GM19397 (cell line): ENCODE results near the gene LACTB.

Experiments used
- ATAC-seq: cut with Tn5 transposase; IDR thresholded peaks from one replicate; pipeline ENCODE4 v1.9.1; 2021; ENCODE audit warnings: mild to moderate bottlenecking, moderate library complexity; ENCODE audit not compliant: unreplicated experiment

LACTB gene

DNA sequence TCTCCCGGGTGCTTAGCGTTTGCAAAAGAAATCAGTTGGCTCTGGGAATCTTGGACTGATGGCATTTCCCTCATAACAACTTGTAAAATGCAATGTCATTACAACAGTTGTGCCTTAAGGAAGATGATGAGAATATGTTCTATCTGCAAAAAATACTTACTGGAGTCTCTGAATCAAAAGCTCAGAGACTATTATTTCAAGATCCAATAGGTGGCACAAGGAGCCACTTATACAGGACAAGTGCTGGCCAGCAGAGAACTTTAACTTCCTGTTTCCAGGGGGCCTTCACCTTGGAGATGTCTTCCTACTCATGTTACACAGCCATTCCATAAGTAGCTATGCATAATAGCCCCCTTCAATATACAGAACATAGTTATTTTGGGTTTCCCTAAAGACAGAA is 44.6 kb downstream of the LACTB start:
- ATAC-seq = no peak

DNA sequence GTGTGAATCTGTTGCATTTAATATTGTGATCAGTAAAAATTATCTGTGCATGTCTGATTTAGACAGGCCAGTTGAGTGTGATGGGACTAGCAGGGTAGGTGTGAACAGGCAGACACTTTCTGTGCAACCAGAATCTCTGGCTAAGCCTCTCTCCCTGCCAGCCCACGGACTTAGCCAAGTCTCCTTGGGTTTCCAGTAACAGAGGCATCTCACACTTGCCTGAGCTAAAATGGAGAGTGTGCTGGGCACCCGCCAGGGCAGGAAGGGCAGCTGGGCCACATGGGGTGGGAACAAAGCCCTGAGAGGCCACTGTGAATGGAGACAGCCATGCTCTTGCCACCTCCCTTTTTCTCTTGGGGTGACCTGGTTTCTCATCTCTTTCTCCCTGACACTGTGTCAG is 48.1 kb downstream of the LACTB start:
- no peak for ATAC-seq

DNA sequence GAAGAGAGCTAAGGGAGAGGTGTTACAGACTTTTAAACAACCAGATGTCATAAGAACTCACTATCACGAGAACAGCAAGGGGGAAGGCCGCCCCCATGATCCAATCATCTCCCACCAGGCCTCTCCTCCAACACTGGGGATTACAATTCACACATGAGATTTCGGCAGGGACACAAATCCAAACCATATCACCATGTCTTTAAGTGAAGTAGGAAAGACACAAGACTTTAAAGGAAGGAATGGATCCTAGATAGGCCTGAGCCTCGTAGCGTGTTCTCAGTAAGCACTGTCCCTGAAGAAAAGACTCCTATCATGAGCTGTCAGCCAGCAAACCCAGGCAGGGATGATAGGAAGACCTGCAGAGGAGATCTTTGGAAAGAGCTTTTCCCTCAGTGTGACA is 50.7 kb downstream of the LACTB start:
- no peak for ATAC-seq

DNA sequence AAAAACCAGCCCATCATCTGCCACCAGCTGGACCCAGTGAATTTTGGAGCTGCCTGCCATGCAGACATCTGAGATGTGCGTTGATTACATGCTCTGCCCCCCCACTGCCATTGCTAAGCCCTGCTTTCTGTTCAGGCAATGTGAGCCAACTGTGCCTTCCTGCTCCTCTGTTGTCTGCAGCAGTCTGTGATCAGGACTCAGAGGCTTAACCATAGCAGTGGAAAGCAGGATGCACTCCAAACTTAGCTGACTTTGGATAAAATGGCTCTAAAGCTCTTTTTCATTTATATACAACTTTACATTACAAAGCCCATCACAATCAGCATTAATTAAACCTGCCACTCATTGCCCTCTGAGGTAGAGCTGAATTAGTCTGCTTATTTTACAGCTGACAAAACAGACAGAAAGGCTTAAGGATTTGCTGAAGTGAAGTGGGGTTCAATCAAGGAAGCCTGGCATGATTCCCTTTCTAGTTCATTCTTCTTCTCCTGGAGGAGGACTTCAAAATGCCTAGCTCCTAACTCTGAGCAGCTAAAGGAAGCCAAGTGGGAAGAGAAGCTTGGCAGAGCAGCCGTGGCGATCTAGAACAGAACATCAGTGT is 51.3 kb downstream of the LACTB start:
- no peak for ATAC-seq

DNA sequence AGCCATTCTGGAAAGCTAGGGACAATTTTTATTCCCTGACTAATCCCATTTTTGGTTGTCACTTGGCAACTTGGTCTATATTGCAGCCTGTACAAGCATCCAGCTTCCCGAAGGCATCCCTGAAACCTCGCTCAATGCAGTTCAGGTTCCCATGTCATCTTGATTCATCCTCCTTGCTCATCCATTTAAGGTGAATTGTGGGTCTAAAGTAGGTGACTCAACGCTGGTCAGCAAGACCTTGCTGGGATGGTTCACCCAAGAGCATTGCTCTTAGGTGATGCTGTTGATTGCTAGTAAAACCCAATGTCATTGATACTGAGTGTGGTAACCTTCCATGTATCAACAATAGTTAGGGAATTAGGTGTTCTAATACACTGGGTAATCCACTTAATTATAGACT is 54.6 kb downstream of the LACTB start:
- ATAC-seq = no peak

DNA sequence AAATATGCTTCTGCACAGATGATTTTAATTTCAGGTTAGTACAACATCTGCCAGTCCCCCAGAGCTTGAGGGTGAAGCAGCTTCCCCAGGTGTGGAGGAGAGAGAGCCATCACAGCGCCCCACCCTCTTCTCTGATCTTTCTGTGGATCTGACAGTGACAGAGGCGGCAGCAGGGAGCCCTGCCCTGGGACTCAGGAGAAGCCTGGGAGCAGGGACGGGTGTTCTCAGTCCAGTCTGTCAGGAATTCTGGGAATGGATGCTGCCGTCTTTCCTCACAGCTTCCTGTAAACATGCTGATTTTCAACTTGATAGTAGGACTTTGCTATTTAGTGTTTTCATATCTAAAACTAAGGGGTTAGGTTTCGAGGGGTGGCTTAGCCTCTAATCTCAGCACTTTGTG is 56.4 kb downstream of the LACTB start:
- no peak for ATAC-seq

DNA sequence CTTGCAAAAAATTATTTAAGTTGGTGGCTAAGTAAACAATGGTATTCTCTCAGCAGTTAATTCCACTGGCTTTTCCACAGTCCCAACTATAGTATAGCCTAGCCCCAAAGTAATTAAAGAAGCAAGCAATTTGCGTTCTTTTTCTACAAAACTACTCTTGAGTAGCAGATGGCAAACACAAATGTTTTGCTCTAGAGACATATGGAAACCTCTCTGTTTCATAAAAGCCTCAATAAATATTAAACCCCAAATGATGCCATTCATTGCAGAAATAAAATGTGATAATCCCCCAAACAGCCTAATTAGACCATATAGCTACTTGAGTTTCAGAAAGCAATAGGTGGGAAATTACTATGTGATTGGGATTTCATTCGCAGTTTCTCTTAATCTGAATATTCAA is 59.1 kb downstream of the LACTB start:
- ATAC-seq = no peak

DNA sequence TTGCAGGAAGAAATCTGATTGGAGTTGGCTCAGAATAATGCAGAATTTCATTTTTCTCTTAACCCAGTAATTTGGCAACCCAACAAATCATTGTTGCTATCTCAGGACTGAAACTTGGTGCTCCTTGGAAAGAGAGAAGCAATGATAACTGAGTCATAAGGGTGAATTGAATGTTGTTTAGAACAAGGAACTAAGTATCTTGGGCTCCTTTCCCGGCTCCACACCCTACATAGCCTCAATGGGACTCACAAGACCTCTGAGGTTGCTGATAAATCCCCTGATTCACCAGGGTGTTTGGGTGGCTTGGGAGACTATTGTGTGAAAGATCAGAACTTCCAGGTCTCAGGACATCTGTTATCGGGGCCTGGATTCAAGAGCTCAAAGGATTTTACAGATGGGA is 60.0 kb downstream of the LACTB start:
- no peak for ATAC-seq

DNA sequence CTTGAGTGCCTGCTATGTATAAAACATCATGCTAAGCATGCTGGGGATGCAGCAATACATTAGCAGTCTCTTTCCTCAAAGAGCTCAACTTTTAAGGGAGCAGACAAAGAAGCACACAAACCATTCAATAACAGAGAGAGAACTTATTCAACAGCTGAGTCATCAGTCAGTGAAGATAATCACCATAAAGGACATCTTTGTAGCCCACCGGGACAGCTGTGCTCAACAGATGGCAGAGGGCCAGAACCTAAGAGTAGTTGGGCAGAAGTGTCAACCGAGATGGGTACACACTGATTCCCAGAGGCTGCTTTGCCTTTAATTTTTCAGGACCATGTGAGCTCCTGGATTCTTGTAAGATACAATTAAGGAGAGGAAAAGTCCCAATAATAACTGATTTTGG is 63.5 kb downstream of the LACTB start:
- no peak for ATAC-seq

DNA sequence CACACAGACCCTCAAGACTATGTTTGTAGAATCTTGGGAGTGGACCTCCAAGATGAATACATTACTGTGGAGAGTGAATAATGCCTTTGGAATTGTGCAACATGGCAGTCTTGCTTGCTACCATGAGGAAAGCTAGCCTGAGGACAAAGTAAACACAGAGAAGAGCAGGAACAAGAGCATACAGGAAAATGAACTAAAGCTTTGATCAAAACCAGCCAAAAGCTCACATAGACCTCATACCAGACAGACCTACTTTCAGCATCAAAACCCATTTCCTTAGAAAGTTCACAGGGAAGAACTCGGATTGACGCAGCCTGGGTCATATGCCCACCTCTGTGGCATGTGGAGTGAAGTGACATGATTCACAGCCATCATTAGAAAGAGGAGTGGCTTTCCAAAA is 64.4 kb downstream of the LACTB start:
- ATAC-seq = no peak

DNA sequence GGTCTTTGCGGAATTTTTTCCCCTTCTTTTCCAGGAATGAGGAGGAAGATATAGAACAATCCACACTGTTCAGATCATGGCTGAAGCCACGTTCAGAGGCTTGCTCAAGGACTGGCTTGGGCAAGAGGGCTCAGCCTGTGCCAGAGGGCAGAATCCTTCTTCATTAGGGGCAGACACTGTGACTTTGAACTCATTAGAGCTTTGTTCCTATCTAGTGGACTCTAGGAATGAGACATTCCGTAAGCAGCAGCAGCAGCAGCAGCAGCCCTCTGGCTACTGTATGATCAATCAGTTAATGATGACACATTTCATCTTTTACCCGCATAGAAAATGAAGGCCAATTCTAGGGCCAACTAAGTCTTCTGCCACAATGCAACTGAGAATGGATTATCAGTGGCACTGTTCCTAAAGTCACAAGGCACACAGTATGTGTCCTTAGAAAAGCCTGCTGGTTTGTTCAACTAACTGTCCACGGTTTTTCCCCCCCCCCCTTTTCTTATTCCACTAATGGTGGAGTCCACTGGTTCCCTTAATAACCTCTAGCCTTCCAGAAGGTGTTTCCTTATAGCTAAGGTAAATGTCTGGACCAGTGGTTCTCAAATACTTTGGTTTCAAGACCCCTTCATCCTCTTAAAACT is 66.0 kb downstream of the LACTB start:
- no peak for ATAC-seq

DNA sequence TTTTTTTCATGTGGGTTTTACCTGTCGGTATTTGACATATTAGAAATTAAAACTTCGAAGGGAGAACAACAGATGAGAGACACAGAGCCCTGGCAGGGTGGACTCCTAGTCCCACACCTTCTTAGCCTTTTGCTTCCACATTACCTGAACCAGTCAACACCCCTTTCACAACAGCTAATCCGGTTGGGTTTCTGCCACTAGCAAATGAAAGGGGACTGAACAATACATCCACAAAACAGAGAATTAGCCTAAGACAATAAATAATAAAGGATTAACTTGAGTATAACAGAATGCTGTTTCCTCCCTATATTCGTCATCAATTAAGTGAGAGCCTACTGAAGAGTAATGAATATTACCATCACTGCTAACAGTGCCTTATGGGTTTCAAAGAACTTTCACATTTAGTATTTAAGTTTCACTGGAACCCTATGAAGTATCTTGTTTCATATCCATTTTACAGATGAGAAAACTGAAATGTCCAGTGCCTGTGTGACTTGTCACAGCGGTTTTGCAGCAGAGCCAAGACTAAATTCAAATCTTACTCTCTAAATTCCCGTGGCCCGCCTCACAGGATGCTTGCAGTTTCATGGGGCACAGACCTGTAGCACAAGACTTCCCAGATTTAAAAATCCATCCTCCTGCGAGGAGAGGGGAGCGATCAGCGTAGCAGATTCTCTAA is 66.7 kb downstream of the LACTB start:
- ATAC-seq = no peak

DNA sequence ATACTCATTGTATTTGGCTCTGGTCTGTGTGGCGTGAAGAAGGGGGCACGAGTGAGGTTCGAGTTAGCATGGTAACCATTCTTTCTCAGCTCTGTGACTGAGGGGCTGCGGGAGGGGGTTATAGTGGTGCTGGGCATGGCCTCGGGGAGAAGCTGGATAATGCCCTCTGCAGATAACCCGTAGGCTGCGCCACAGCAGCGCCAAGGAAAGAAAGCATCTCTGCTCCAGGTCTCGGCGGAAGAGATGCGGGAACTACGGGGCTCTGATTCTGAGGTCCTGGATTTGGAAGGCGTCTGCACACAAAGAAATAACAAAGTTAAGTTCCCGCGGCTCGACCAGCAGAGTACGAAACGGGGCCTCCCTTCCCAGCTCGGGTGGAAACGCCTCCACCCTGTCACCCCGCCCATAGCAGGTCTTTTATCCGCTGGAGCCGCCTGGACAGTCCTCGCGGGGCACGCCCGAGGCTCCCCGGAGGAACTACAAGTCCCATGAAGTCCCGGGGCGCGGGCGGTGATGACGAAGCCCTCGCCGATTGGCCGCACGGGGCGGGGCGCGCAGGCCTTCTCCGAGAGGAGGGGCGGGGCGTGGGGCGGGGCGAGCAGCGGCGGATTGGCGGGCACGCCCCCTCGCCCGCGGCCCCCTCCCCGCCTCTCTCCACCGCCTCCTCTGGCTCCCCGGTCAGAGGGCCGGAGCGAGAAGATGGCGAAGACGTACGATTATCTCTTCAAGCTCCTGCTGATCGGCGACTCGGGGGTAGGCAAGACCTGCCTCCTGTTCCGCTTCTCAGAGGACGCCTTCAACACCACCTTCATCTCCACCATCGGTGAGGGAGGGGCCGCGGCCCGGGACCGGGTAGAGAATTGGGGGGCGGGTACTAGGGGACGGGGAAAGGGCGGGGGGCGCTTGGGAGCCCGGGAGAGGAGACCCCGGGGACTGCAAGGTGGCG is 67.5 kb downstream of the LACTB start, which contains the start of gene RAB8B:
Gene RAB8B (plus strand): TSS at position 681 of the 946 bp plus-strand sequence. CDS start 19 bp downstream, at position 700.
- ATAC-seq = peak; percentile 84

DNA sequence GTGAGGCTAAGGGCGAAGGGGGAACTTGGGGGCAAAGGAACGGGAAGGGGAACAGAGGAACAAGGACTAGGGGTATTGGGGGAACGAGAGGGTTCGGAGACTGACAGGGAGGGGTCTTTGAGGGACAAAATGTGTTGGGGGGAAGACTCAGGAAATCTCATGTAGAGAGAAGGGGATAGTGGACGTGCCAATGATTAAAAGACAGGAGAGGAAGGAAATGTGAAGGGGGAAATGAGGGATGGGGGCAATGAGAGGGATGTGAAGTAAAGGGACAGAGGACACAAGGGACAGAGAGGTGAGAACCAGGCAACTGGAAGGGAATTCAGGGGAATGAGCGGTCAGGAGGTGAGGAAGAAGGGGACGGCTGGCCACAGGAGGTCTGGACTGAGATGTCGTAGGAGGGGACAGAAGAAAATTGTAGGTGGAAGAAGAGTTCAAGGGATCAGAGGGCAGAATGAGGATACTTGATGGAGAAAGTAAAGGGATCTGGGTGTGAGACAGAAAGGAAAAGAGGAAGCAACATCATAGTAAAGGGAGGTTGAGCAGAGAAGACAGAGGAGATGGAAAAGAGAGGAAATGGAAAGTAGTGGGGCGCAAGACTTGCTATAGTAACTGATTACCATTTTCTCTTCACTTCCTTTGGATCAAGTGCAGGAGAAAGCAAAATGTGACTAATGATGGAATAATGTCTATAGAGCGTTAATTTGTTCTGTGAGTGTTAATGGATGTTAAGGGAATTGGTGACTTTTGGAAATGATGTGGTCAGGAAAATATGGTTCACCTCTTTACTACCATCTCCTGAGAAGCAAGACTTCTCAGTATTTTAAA is 68.5 kb downstream of the LACTB start:
- ATAC-seq = no peak

DNA sequence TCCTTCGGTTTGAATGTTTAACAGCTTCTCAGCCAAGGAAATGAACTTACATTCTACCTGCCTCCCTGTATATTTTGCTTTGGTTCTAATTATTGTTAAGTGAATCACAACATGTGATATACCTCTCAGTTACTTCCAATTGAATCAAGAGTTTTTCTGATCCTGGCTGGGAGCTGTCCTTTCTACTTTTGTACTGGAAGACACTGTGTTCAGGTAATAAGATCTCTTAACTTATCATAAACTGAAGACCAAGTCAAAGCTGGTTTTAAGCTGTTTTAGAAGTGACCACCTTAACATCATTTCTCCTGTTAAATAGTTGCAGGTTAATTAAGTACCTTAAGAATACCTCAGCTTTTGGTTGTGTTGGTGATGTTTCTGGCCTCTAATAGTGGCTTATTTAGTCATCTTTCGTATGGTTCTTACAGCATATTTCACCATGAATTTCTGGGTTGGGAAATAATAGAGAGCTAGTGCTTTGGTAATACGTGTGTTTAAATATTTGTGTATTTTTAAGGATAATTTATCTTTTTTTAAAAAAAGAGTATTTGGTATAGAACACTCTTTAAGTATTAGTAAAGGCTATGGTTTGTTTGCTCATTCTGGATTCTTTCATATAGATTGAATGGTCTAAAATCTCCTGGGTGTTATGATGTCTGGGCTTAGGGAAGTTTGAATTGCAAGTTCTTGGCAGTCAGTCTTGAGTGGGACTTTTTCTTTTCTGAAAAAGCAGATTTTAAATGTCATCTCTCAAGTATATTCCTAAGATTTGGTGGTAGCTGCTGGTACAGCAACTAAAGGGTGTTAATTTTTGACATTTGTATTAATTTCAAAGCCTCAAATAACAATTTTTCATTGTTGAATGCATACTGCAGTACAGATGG is 69.3 kb downstream of the LACTB start:
- no peak for ATAC-seq
